HCT116 (cell line): ENCODE data around the gene IDUA. TPM values are rescaled to one million over a fixed set of nuclear protein-coding genes. Genes with fewer than 3 reads are reported as not detected.

Source experiments
- ATAC-seq: fragments of 200-7000 bp; cut with Tn5 transposase; 2 replicates; pipeline ENCODE4 v1.9.1; 2020; ENCODE audit warnings: mild to moderate bottlenecking, moderate library complexity
- BruUV-seq: library from RNA; stranded (reverse); fragments of 400-500 nt; replicated peaks from 2 replicates; lab custom pipeline; 2021; lab: Mats Ljungman, UMichigan
- CTCF ChIA-PET: fragments of 300-600 bp; sonication (Branson Sonifier 250); formaldehyde crosslinking; loops from one replicate; lab custom pipeline; 2021; ENCODE audit warnings: antibody characterized with exemption; lab: Charles Lee
- POLR2A ChIA-PET: fragments of 300-600, 350-600 bp; sonication (Branson Sonifier 250); formaldehyde crosslinking; loops from one replicate; lab custom pipeline; 2021; ENCODE audit warnings: antibody characterized with exemption; lab: Charles Lee
- RAD21 ChIA-PET, 2 experiments: fragments of 300-600 bp; sonication (Branson Sonifier 250); formaldehyde crosslinking; loops; one replicate each; lab custom pipeline; 2023; ENCODE audit warnings: low total read pairs in 2 of 2; ENCODE audit not compliant: uncharacterized antibody in 2 of 2, unreplicated experiment in 2 of 2, low non-redundant PET in 1 of 2; lab: Charles Lee
- DNase-seq: peaks from one replicate; pipeline ENCODE4 v3.0.0-alpha.2; 2010; ENCODE audit warnings: low read depth, low spot score
- H2AFZ ChIP-seq: fragments of 200-600 bp; shearing (Covaris generic), sonication (generic); 2 replicates; pipeline ENCODE4 v1.6.1; 2017; ENCODE audit warnings: low read depth, mixed run types, mixed read lengths, antibody characterized with exemption, low read length; ENCODE audit not compliant: poor library complexity, severe bottlenecking
- H3K27ac ChIP-seq: 2 replicates; pipeline ENCODE4 v1.5.1; 2012; ENCODE audit warnings: low read depth, low read length
- H3K27me3 ChIP-seq: fragments of 200-600 bp; sonication (generic); 2 replicates; pipeline ENCODE4 v1.6.1; 2016; ENCODE audit warnings: mixed run types, low read length, mixed read lengths; ENCODE audit not compliant: insufficient read depth
- H3K36me3 ChIP-seq, 2 experiments: fragments of 200-500 bp in 1 of 2; fragments of 200-600 bp in 1 of 2; sonication (Bioruptor generic) in 1 of 2; sonication (generic) in 1 of 2; 2 replicates each; pipeline versions ENCODE4 v1.5.1 to v1.6.1; 2014 to 2016; ENCODE audit warnings: low read length in 2 of 2, inconsistent platforms in 1 of 2, mixed read lengths in 1 of 2, mixed run types in 1 of 2; ENCODE audit not compliant: insufficient read depth in 2 of 2, control insufficient read depth in 1 of 2
- H3K4me1 ChIP-seq, 2 experiments: fragments of 200-600 bp in 1 of 2; sonication (generic) in 1 of 2; 2 replicates each; pipeline versions ENCODE4 v1.5.1 to v1.6.1; 2012 to 2017; ENCODE audit warnings: low read length in 2 of 2, inconsistent platforms in 1 of 2, mild to moderate bottlenecking in 1 of 2, mixed read lengths in 1 of 2, mixed run types in 1 of 2, moderate library complexity in 1 of 2; ENCODE audit not compliant: insufficient read depth in 2 of 2, control insufficient read depth in 1 of 2
- H3K4me2 ChIP-seq: fragments of 200-600 bp; sonication (generic); 2 replicates; pipeline ENCODE4 v1.6.1; 2017; ENCODE audit warnings: mixed run types, low read length, mixed read lengths
- H3K4me3 ChIP-seq, 2 experiments: fragments of 200-600 bp in 1 of 2; sonication (generic) in 1 of 2; replicated peaks in 1 of 2; 2 replicates each; pipeline ENCODE4 v1.5.1; 2011 to 2016; ENCODE audit warnings: low read length in 2 of 2, control low read depth in 1 of 2, low read depth in 1 of 2, mild to moderate bottlenecking in 1 of 2, mixed read lengths in 1 of 2, mixed run types in 1 of 2
- H3K79me2 ChIP-seq: fragments of 200-600 bp; sonication (generic); 2 replicates; pipeline ENCODE4 v1.6.1; 2017; ENCODE audit warnings: mild to moderate bottlenecking, mixed run types, low read length, moderate library complexity, mixed read lengths; ENCODE audit not compliant: insufficient read depth
- H3K9ac ChIP-seq: fragments of 200-600 bp; sonication (generic); 2 replicates; pipeline ENCODE4 v1.6.1; 2016; ENCODE audit warnings: low read length, mixed read lengths
- H3K9me2 ChIP-seq: fragments of 200-600 bp; sonication (generic), shearing (Covaris generic); 2 replicates; pipeline ENCODE4 v1.6.1; 2017; ENCODE audit warnings: mixed run types, mild to moderate bottlenecking, moderate library complexity; ENCODE audit not compliant: insufficient read depth
- H3K9me3 ChIP-seq, 2 experiments: fragments of 200-500 bp in 1 of 2; fragments of 200-600 bp in 1 of 2; sonication (Bioruptor generic) in 1 of 2; sonication (generic) in 1 of 2; 2 replicates each; pipeline ENCODE4 v1.6.1; 2014 to 2017; ENCODE audit warnings: low read length in 2 of 2, mixed read lengths in 2 of 2, inconsistent platforms in 1 of 2, low read depth in 1 of 2, mild to moderate bottlenecking in 1 of 2, mixed run types in 1 of 2, moderate library complexity in 1 of 2; ENCODE audit not compliant: control insufficient read depth in 1 of 2, insufficient read depth in 1 of 2
- H4K20me1 ChIP-seq: fragments of 200-600 bp; sonication (generic), shearing (Covaris generic); 2 replicates; pipeline ENCODE4 v1.6.1; 2017; ENCODE audit warnings: mixed run types, mild to moderate bottlenecking, moderate library complexity; ENCODE audit not compliant: insufficient read depth
- CEBPB ChIP-seq: IDR thresholded peaks from 2 replicates; pipeline ENCODE4 v1.6.1; 2012; ENCODE audit warnings: low read depth
- EGR1 ChIP-seq: IDR thresholded peaks from 2 replicates; pipeline ENCODE4 v1.6.1; 2012; ENCODE audit warnings: low read depth
- ELF1 ChIP-seq: IDR thresholded peaks from 2 replicates; pipeline ENCODE4 v1.6.1; 2012; ENCODE audit warnings: low read depth, borderline replicate concordance
- EZH2 ChIP-seq: fragments of 200-600 bp; sonication (generic); IDR thresholded peaks from 2 replicates; pipeline ENCODE4 v1.6.1; 2017; ENCODE audit warnings: antibody characterized with exemption, mixed run types
- RAD21 ChIP-seq: IDR thresholded peaks from 2 replicates; pipeline ENCODE4 v1.6.1; 2012; ENCODE audit warnings: low read depth, mild to moderate bottlenecking
- SIN3A ChIP-seq: IDR thresholded peaks from 2 replicates; pipeline ENCODE4 v1.6.1; 2012; ENCODE audit warnings: low read depth
- ZFX ChIP-seq: fragments of 450-650 bp; IDR thresholded peaks from 2 replicates; pipeline ENCODE4 v1.6.1; 2017
- ZNF274 ChIP-seq: fragments of 200-500 bp; sonication (Bioruptor generic); IDR thresholded peaks from 2 replicates; pipeline ENCODE4 v1.6.1; 2014; ENCODE audit warnings: mild to moderate bottlenecking, low read depth, low read length, inconsistent platforms
- intact Hi-C: fragments of 100-400 bp; cut with micrococcal nuclease; formaldehyde crosslinking; loops from 2 replicates; pipeline ENCODE4 v1.10.0; 2022
- total RNA-seq: library from RNA; stranded (reverse); gene quantifications from one replicate; pipeline ENCODE4 v1.2.1, GENCODE V29; 2021; ENCODE audit not compliant: unreplicated experiment
- TF ChIP-seq, protein P1 (sequence below), 3 experiments: fragments of 200-600 bp in 1 of 3; sonication (generic) in 1 of 3; IDR thresholded peaks in 2 of 3; conservative IDR thresholded peaks in 1 of 3; 2 replicates each; pipeline ENCODE4 v1.5.1; 2012 to 2017; ENCODE audit warnings: low read depth in 2 of 3, low read length in 2 of 3, antibody characterized with exemption in 1 of 3, borderline replicate concordance in 1 of 3, control low read depth in 1 of 3, mild to moderate bottlenecking in 1 of 3, mixed read lengths in 1 of 3, mixed run types in 1 of 3, moderate library complexity in 1 of 3; ENCODE audit not compliant: insufficient read depth in 1 of 3
- TF ChIP-seq, protein P2 (sequence below): IDR thresholded peaks from 2 replicates; pipeline ENCODE4 v1.6.1; 2012; ENCODE audit warnings: low read depth
- TF ChIP-seq, protein P3 (sequence below): IDR thresholded peaks from 2 replicates; pipeline ENCODE4 v1.6.1; 2012
- TF ChIP-seq, protein P4 (sequence below): IDR thresholded peaks from 2 replicates; pipeline ENCODE4 v1.6.1; 2012

Gene IDUA
- total RNA-seq, 1 experiment from 2014 or later, result 28.2 TPM

DNA sequence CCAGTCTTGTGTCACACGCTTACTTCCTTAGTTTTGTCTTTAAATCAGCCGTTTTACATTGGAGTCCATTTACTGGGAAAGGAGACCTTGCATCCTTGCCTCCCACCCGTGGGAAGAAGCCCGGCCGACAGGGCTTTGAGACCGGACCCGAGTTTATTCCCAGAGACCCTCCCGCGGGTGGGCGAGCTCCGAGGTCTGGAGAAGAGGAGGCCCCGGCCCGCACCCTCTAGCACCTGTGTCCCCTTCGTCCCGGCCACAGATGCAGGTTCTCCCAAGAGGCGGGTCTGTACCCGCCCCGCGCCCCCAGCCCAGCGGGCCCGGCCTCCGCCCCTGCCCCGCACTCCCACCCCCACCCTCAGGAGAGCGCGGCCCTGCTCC, 10.1 kb downstream of the IDUA start:
- no peak for ATAC-seq
- ChIA-PET CTCF (no interaction called here), POLR2A (no interaction called here)
- no peaks in the 10 kb centered on the region for H4K20me1 ChIP-seq
- no peaks in the 10 kb centered on the region for H3K36me3 ChIP-seq
- H3K9me3 ChIP-seq, result no peaks in the 10 kb centered on the region
- H2AFZ ChIP-seq, result no peak overlapping the region
- peaks cover 14 to 21% of the 10 kb centered on the region in 2 experiments for H3K4me1 ChIP-seq
- H3K9me2 ChIP-seq, result no peaks in the 10 kb centered on the region
- no peaks in the 10 kb centered on the region for H3K27me3 ChIP-seq
- BruUV-seq, result no TSS peak
- H3K4me2 ChIP-seq, result no peak overlapping the region
- no peak overlapping the region for H3K9ac ChIP-seq
- no peak overlapping the region for H3K27ac ChIP-seq
- no peak overlapping the region for H3K4me3 ChIP-seq
- intact Hi-C loops, result no loop called here
- TF ChIP-seq EGR1, result no peak
- TF ChIP-seq, protein P1, sequence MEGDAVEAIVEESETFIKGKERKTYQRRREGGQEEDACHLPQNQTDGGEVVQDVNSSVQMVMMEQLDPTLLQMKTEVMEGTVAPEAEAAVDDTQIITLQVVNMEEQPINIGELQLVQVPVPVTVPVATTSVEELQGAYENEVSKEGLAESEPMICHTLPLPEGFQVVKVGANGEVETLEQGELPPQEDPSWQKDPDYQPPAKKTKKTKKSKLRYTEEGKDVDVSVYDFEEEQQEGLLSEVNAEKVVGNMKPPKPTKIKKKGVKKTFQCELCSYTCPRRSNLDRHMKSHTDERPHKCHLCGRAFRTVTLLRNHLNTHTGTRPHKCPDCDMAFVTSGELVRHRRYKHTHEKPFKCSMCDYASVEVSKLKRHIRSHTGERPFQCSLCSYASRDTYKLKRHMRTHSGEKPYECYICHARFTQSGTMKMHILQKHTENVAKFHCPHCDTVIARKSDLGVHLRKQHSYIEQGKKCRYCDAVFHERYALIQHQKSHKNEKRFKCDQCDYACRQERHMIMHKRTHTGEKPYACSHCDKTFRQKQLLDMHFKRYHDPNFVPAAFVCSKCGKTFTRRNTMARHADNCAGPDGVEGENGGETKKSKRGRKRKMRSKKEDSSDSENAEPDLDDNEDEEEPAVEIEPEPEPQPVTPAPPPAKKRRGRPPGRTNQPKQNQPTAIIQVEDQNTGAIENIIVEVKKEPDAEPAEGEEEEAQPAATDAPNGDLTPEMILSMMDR (IDR thresholded peaks at IDR 0.05 in 2 of 3, conservative IDR thresholded peaks at IDR 0.05 in 1 of 3; ENCODE audit: borderline replicate concordance in 1 of 3, insufficient read depth in 1 of 3, low read depth in 2 of 3, low read length in 2 of 3), result no peak
- no peak for TF ChIP-seq ZFX
- no peak for TF ChIP-seq EZH2
- no peak for TF ChIP-seq RAD21
- TF ChIP-seq ZNF274, result no peak
- TF ChIP-seq CEBPB, result no peak
- TF ChIP-seq, protein P2, sequence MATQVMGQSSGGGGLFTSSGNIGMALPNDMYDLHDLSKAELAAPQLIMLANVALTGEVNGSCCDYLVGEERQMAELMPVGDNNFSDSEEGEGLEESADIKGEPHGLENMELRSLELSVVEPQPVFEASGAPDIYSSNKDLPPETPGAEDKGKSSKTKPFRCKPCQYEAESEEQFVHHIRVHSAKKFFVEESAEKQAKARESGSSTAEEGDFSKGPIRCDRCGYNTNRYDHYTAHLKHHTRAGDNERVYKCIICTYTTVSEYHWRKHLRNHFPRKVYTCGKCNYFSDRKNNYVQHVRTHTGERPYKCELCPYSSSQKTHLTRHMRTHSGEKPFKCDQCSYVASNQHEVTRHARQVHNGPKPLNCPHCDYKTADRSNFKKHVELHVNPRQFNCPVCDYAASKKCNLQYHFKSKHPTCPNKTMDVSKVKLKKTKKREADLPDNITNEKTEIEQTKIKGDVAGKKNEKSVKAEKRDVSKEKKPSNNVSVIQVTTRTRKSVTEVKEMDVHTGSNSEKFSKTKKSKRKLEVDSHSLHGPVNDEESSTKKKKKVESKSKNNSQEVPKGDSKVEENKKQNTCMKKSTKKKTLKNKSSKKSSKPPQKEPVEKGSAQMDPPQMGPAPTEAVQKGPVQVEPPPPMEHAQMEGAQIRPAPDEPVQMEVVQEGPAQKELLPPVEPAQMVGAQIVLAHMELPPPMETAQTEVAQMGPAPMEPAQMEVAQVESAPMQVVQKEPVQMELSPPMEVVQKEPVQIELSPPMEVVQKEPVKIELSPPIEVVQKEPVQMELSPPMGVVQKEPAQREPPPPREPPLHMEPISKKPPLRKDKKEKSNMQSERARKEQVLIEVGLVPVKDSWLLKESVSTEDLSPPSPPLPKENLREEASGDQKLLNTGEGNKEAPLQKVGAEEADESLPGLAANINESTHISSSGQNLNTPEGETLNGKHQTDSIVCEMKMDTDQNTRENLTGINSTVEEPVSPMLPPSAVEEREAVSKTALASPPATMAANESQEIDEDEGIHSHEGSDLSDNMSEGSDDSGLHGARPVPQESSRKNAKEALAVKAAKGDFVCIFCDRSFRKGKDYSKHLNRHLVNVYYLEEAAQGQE, result no peak
- no peak for TF ChIP-seq ELF1
- no peak for TF ChIP-seq SIN3A
- TF ChIP-seq, protein P3, sequence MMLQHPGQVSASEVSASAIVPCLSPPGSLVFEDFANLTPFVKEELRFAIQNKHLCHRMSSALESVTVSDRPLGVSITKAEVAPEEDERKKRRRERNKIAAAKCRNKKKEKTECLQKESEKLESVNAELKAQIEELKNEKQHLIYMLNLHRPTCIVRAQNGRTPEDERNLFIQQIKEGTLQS, result no peak
- TF ChIP-seq, protein P4, sequence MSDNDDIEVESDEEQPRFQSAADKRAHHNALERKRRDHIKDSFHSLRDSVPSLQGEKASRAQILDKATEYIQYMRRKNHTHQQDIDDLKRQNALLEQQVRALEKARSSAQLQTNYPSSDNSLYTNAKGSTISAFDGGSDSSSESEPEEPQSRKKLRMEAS, result no peak
- TF ChIP-seq, all 23 proteins: peak for 0
- no peaks in the 10 kb centered on the region for H3K79me2 ChIP-seq
- RAD21 ChIA-PET, result no interaction called here
- no peak for DNase-seq
